ENCODE measurements around the gene STAG1. TPM values are rescaled to one million over a fixed set of nuclear protein-coding genes. Genes with fewer than 3 reads are reported as not detected.
"Not testable (repeated sequence)": the region's sequence is repeated elsewhere in the genome, so short reads cannot be mapped to it uniquely, and the experiment has no call there.

Gene STAG1
- total RNA-seq, 2 experiments from 2014 or later = 42.9 to 44.6 TPM

- no peaks in the 10 kb centered on the region for H3K27me3 Mint-ChIP-seq
- H3K4me1 Mint-ChIP-seq = peaks cover 58% of the 10 kb centered on the region
- H3K36me3 Mint-ChIP-seq = peaks cover 6% of the 10 kb centered on the region
- no peak for DNase-seq
- H3K27ac Mint-ChIP-seq = no peak overlapping the region
- H3K4me3 Mint-ChIP-seq = no peak overlapping the region
- no peaks in the 10 kb centered on the region for H3K9me3 Mint-ChIP-seq
Observed at GRCh38 chr3:136731274-136731884, 20.8 kb downstream of the STAG1 start.

- DNase-seq = no peak
- Mint-ChIP-seq H3K36me3 (peaks cover 7% of the 10 kb centered on the region), H3K4me3 (no peak overlapping the region), H3K27me3 (no peaks in the 10 kb centered on the region), H3K27ac (no peak overlapping the region), H3K4me1 (peaks cover 59% of the 10 kb centered on the region), H3K9me3 (no peaks in the 10 kb centered on the region)
Observed at GRCh38 chr3:136730595-136731273, 21.4 kb downstream of the STAG1 start.

DNA sequence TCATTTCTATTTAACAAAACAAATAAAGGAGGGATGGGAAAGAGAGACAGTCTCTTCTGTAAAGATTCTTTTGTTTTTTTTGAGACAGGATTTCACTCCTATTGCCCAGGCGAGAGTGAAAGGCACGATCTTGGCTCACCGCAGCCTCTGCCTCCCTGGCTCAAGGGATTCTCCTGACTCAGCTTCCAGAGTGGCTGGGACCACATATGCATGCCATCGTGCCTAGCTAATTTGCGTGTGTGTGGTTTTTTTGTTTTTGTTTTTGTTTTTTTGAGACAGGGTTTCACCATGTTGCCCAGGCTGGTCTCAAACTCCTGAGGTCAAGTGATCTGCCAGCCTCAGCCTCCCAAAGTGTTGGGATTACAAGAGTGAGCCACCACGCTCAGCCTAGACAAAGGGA is 23.3 kb downstream of the STAG1 start:
- Mint-ChIP-seq H3K27me3 (no peaks in the 10 kb centered on the region), H3K9me3 (no peaks in the 10 kb centered on the region), H3K4me1 (peaks cover 52% of the 10 kb centered on the region), H3K36me3 (peaks cover 9% of the 10 kb centered on the region), H3K27ac (peak overlapping the region; percentile 34), H3K4me3 (no peak overlapping the region)
- no peak for DNase-seq

GRCh38 chr3:136728473-136728872 is 23.7 kb downstream of the STAG1 start:
- Mint-ChIP-seq H3K36me3 (peaks cover 9% of the 10 kb centered on the region), H3K4me1 (peaks cover 52% of the 10 kb centered on the region), H3K4me3 (no peak overlapping the region), H3K27ac (peak overlapping the region; percentile 34), H3K9me3 (no peaks in the 10 kb centered on the region), H3K27me3 (no peaks in the 10 kb centered on the region)
- no peak for DNase-seq

- DNase-seq = no peak
- peaks cover 32% of the 10 kb centered on the region for H3K4me1 Mint-ChIP-seq
- no peak overlapping the region for H3K27ac Mint-ChIP-seq
- H3K9me3 Mint-ChIP-seq = no peaks in the 10 kb centered on the region
- no peak overlapping the region for H3K4me3 Mint-ChIP-seq
- H3K36me3 Mint-ChIP-seq = peaks cover 23% of the 10 kb centered on the region
- no peaks in the 10 kb centered on the region for H3K27me3 Mint-ChIP-seq
Observed at GRCh38 chr3:136725468-136725867, 26.7 kb downstream of the STAG1 start.

GRCh38 chr3:136722916-136723315 is 29.3 kb downstream of the STAG1 start:
- not testable (repeated sequence) for H3K4me3 Mint-ChIP-seq, H3K27ac Mint-ChIP-seq, H3K9me3 Mint-ChIP-seq, H3K27me3 Mint-ChIP-seq, DNase-seq
- peaks cover 36% of the 10 kb centered on the region for H3K36me3 Mint-ChIP-seq
- peaks cover 24% of the 10 kb centered on the region for H3K4me1 Mint-ChIP-seq

DNA sequence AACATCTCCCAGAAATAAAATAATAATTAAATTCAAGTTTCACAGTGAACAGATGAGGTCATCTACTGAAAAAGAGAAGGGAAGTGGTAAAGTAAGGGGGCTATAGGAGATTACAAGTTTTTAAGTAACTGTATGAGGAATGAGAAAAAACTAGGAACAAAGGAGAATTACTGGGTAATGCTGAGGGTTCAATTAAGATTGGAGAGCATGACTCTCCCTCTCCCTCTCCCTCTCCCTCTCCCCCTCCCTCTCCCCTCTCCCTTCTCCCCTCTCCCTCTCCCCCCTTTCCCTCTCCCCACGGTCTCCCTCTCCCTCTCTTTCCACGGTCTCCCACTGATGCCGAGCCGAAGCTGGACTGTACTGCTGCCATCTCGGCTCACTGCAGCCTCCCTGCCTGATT is 29.8 kb downstream of the STAG1 start:
- not testable (repeated sequence) for H3K4me3 Mint-ChIP-seq, DNase-seq, H3K9me3 Mint-ChIP-seq, H3K27me3 Mint-ChIP-seq, H3K27ac Mint-ChIP-seq
- Mint-ChIP-seq H3K36me3 (peaks cover 36% of the 10 kb centered on the region), H3K4me1 (peaks cover 22% of the 10 kb centered on the region)

- peaks cover 34% of the 10 kb centered on the region for H3K36me3 Mint-ChIP-seq
- H3K4me3 Mint-ChIP-seq = no peak overlapping the region
- no peaks in the 10 kb centered on the region for H3K27me3 Mint-ChIP-seq
- no peak overlapping the region for H3K27ac Mint-ChIP-seq
- peaks cover 17% of the 10 kb centered on the region for H3K4me1 Mint-ChIP-seq
- no peak for DNase-seq
- H3K9me3 Mint-ChIP-seq = no peaks in the 10 kb centered on the region
Observed at GRCh38 chr3:136720091-136720490, 32.1 kb downstream of the STAG1 start.

DNA sequence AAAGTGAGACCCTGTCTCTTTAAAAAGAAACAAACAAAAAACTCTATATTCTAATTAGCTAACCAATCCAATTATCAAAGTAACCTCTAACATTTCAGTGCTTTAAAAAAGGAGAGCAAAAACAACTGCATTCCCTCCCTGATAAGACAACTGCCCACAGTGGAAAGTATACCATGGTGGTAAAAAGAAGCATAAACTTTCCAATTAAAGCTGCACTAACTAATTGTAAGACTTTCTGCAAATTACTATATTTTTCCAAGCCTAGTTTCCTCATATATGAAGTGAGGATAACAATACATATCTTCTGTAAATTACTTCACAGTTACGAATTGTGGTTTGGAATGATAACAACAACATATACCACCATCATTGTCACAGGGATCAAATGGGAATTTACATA is 35.5 kb downstream of the STAG1 start:
- H3K27ac Mint-ChIP-seq = peak overlapping the region; percentile 16
- H3K36me3 Mint-ChIP-seq = peaks cover 32% of the 10 kb centered on the region
- H3K9me3 Mint-ChIP-seq = no peaks in the 10 kb centered on the region
- H3K27me3 Mint-ChIP-seq = no peaks in the 10 kb centered on the region
- DNase-seq = no peak
- peaks cover 17% of the 10 kb centered on the region for H3K4me1 Mint-ChIP-seq
- H3K4me3 Mint-ChIP-seq = no peak overlapping the region

- Mint-ChIP-seq H3K36me3 (peaks cover 29% of the 10 kb centered on the region), H3K9me3 (no peaks in the 10 kb centered on the region), H3K4me3 (no peak overlapping the region), H3K27me3 (no peaks in the 10 kb centered on the region), H3K27ac (no peak overlapping the region), H3K4me1 (peaks cover 17% of the 10 kb centered on the region)
- no peak for DNase-seq
Observed at GRCh38 chr3:136714020-136714419, 38.2 kb downstream of the STAG1 start.

DNA sequence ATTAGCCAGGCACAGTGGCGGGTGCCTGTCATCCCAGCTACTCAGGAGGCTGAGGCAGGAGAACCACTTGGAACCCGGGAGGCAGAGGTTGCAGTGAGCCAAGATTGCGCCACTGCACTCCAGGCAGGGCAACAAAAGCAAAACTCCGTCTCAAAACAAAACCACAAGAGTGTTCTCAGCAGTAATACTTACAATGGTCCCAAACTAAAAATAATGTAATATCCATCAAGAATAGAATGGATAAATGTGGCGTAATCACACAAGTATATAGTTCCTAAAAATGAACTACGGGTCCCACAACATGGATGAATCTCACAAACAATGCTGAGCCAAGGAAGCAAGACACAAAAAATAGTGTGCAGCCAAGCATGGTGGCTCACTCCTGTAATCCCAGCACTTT is 39.2 kb downstream of the STAG1 start:
- DNase-seq = no peak
- Mint-ChIP-seq H3K27ac (no peak overlapping the region), H3K36me3 (peaks cover 27% of the 10 kb centered on the region), H3K4me3 (no peak overlapping the region), H3K9me3 (no peaks in the 10 kb centered on the region), H3K27me3 (no peaks in the 10 kb centered on the region), H3K4me1 (peaks cover 16% of the 10 kb centered on the region)

GRCh38 chr3:136711888-136712287 is 40.3 kb downstream of the STAG1 start:
- H3K4me3 Mint-ChIP-seq, H3K27ac Mint-ChIP-seq, DNase-seq, H3K27me3 Mint-ChIP-seq, H3K9me3 Mint-ChIP-seq: not testable (repeated sequence)
- peaks cover 36% of the 10 kb centered on the region for H3K36me3 Mint-ChIP-seq
- peaks cover 16% of the 10 kb centered on the region for H3K4me1 Mint-ChIP-seq

DNA sequence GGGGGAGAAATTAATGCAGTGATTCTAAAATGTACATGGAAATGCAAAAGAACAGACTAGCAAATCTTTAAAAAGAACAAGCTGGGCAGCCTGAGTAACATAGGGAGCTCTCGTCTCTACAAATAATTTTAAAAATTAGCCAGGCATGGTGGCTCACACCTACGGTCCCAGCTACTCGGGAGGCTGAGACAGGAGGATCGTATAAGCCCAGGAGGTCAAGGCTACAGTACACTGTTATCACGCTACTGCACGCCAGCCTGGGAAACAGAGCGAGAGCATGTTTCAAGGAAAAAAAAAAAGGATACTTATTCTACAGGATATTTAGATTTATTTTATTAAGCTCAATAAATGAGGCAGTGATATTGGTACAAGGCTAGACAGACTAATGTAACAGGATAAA is 40.9 kb downstream of the STAG1 start:
- Mint-ChIP-seq H3K9me3 (peaks cover 4% of the 10 kb centered on the region), H3K4me1 (peaks cover 11% of the 10 kb centered on the region), H3K27ac (no peak overlapping the region), H3K36me3 (peaks cover 41% of the 10 kb centered on the region), H3K4me3 (no peak overlapping the region), H3K27me3 (no peaks in the 10 kb centered on the region)
- no peak for DNase-seq

DNA sequence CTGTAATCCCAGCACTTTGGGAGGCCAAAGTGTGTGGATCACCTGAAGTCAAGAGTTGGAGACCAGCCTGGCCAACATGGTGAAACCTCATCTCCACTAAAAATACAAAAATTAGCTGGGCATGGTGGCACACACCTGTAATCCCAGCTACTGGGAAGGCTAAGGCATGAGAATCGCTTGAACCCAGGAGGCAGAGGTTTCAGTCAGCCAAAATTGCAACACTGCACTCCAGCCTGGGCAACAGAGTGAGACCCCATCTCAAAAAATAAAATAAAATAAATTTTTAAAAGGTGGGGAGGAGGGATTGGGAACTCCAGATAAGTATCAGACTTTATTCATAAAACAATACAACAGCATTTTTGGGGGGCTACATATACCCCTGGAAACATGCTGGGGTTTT is 42.4 kb downstream of the STAG1 start:
- not testable (repeated sequence) for H3K9me3 Mint-ChIP-seq, DNase-seq, H3K4me3 Mint-ChIP-seq, H3K27ac Mint-ChIP-seq, H3K27me3 Mint-ChIP-seq
- Mint-ChIP-seq H3K4me1 (peaks cover 18% of the 10 kb centered on the region), H3K36me3 (peaks cover 51% of the 10 kb centered on the region)

DNA sequence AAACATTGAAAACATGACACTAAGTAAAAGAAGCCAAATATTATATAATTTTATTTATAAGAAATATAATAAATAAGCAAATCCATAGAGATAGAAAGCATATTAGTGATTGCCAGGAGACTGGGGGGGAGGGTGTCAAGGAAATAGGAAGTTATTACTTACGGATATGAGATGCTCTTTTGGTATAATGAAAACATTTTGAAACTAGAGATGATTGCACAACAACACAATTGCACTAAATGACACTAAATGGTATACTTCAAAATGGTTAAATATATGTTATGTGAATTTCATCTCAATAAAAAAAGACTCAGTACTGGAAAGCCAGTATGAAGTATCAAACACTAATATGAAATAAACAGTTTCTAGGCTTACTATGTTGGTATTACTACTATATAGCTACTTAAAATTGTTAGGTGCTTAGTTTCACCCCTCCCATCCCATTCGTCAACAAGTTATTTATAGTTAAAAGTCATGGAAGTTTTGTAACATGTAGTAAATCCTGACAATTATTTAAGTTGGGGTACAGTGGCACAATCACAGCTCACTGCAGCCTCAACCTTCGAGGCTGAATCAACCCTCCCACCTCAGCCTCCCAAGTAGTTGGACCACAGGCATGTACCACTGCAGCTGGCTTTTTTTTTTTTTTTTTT is 43.7 kb downstream of the STAG1 start:
- no peak overlapping the region for H3K27ac Mint-ChIP-seq
- H3K36me3 Mint-ChIP-seq = peaks cover 53% of the 10 kb centered on the region
- H3K4me1 Mint-ChIP-seq = peaks cover 18% of the 10 kb centered on the region
- H3K4me3 Mint-ChIP-seq = no peak overlapping the region
- H3K27me3 Mint-ChIP-seq = no peaks in the 10 kb centered on the region
- peaks cover 4% of the 10 kb centered on the region for H3K9me3 Mint-ChIP-seq
- no peak for DNase-seq

GRCh38 chr3:136703429-136703828 is 48.7 kb downstream of the STAG1 start:
- H3K4me3 Mint-ChIP-seq = no peak overlapping the region
- H3K36me3 Mint-ChIP-seq = peaks cover 62% of the 10 kb centered on the region
- no peak for DNase-seq
- H3K27ac Mint-ChIP-seq = no peak overlapping the region
- H3K9me3 Mint-ChIP-seq = peaks cover 18% of the 10 kb centered on the region
- H3K27me3 Mint-ChIP-seq = no peaks in the 10 kb centered on the region
- peaks cover 14% of the 10 kb centered on the region for H3K4me1 Mint-ChIP-seq
